Keratinocyte (primary cell): Measurements from ENCODE around the gene TMEM256. TPM values are rescaled to one million over a fixed set of nuclear protein-coding genes. Genes with fewer than 3 reads are reported as not detected.

Source experiments
- DNase-seq: peaks from one replicate; pipeline ENCODE4 v3.0.0-alpha.2; 2011; ENCODE audit warnings: low read depth, missing footprints, low spot score
- FAIRE-seq: peaks from 2 replicates; lab custom pipeline; 2011; peaks lifted over from hg19 to GRCh38; lab: Jason Lieb, UNC
- H2AFZ ChIP-seq: 2 replicates; pipeline ENCODE4 v1.6.0; 2012; ENCODE audit warnings: low read length, control low read depth, inconsistent platforms; ENCODE audit not compliant: control insufficient read depth
- H3K27ac ChIP-seq: 2 replicates; pipeline ENCODE4 v1.5.1; 2011; ENCODE audit warnings: low read length; ENCODE audit not compliant: control insufficient read depth, insufficient read depth
- H3K27me3 ChIP-seq: 3 replicates; pipeline ENCODE4 v1.6.0; 2011; ENCODE audit warnings: low read length; ENCODE audit not compliant: control insufficient read depth, insufficient read depth; ENCODE audit errors: extremely low read depth
- H3K36me3 ChIP-seq, 2 experiments: 2 replicates in 1 of 2; 3 replicates in 1 of 2; pipeline ENCODE4 v1.5.1; 2011; ENCODE audit warnings: low read length in 2 of 2, mild to moderate bottlenecking in 1 of 2; ENCODE audit not compliant: control insufficient read depth in 2 of 2, insufficient read depth in 2 of 2; ENCODE audit errors: extremely low read depth in 1 of 2
- H3K4me1 ChIP-seq: 3 replicates; pipeline ENCODE4 v1.5.1; 2011; ENCODE audit warnings: low read length; ENCODE audit not compliant: control insufficient read depth, insufficient read depth; ENCODE audit errors: extremely low read depth
- H3K4me2 ChIP-seq: 3 replicates; pipeline ENCODE4 v1.6.0; 2011; ENCODE audit warnings: low read depth, low read length; ENCODE audit not compliant: control insufficient read depth, insufficient read depth; ENCODE audit errors: extremely low read depth
- H3K4me3 ChIP-seq, 3 experiments: fragments of 200-600 bp in 1 of 3; sonication (generic) in 1 of 3; 2 replicates in 2 of 3; 3 replicates in 1 of 3; pipeline ENCODE4 v1.5.1; 2011 to 2016; ENCODE audit warnings: low read length in 3 of 3, mild to moderate bottlenecking in 3 of 3, control low read depth in 2 of 3, inconsistent platforms in 1 of 3, low read depth in 1 of 3, mixed read lengths in 1 of 3, mixed run types in 1 of 3, moderate library complexity in 1 of 3; ENCODE audit not compliant: control insufficient read depth in 2 of 3, insufficient read depth in 2 of 3; ENCODE audit errors: extremely low read depth in 1 of 3
- H3K79me2 ChIP-seq: 2 replicates; pipeline ENCODE4 v1.6.0; 2012; ENCODE audit warnings: low read length; ENCODE audit not compliant: control insufficient read depth, insufficient read depth
- H3K9ac ChIP-seq: 3 replicates; pipeline ENCODE4 v1.6.0; 2011; ENCODE audit warnings: low read length; ENCODE audit not compliant: control insufficient read depth, insufficient read depth; ENCODE audit errors: extremely low read depth
- H3K9me1 ChIP-seq: 3 replicates; pipeline ENCODE4 v1.6.0; 2011; ENCODE audit warnings: low read length; ENCODE audit not compliant: control insufficient read depth, insufficient read depth; ENCODE audit errors: extremely low read depth
- H3K9me3 ChIP-seq: 2 replicates; pipeline ENCODE4 v1.5.1; 2012; ENCODE audit warnings: low read depth, low read length; ENCODE audit not compliant: control insufficient read depth
- H4K20me1 ChIP-seq: 3 replicates; pipeline ENCODE4 v1.6.0; 2011; ENCODE audit warnings: low read length; ENCODE audit not compliant: control insufficient read depth, insufficient read depth; ENCODE audit errors: extremely low read depth
- CTCF ChIP-seq, 3 experiments: IDR thresholded peaks in 1 of 3; conservative IDR thresholded peaks in 1 of 3; optimal IDR thresholded peaks in 1 of 3; 2 replicates in 2 of 3; 3 replicates in 1 of 3; pipeline versions ENCODE3 to v1.5.1; 2011; ENCODE audit warnings: low read length in 3 of 3, mild to moderate bottlenecking in 3 of 3, moderate library complexity in 2 of 3, control low read depth in 1 of 3, inconsistent platforms in 1 of 3; ENCODE audit not compliant: insufficient read depth in 2 of 3; ENCODE audit errors: extremely low read depth in 1 of 3
- EZH2 ChIP-seq: IDR thresholded peaks from one replicate; pipeline ENCODE4 v1.6.1; 2012; ENCODE audit warnings: inconsistent platforms, mild to moderate bottlenecking, low read length, moderate library complexity
- dilution Hi-C: fragments of 300-500 bp; cut with MboI; formaldehyde crosslinking; loops from one replicate; pipeline ENCODE4 v1.7.0; 2020; ENCODE audit warnings: low sequenced_read_pairs; ENCODE audit not compliant: extremely low pct_ligation_motif_present
- polyA plus RNA-seq, 5 experiments: library from polyadenylated mRNA; depleted of rRNA in 3 of 5; stranded (reverse) in 3 of 5; stranded (forward) in 1 of 5; unstranded in 1 of 5; fragments of >200 nt; gene quantifications; 1 replicate in 1 of 5; 2 replicates in 3 of 5; 3 replicates in 1 of 5; pipeline versions ENCODE4 v1.2.1 to v1.2.3, GENCODE V29; 2011 to 2012; ENCODE audit warnings: missing spikeins in 2 of 5, low read depth in 1 of 5, low replicate concordance in 1 of 5

Gene TMEM256
- polyA plus RNA-seq, 1 donor (not counting 4 experiments of a cell fraction or from before 2014, with no cell fraction given): 68.1 TPM

- Histone ChIP-seq H4K20me1 (no peaks in the 10 kb centered on the region), H3K4me3 (peak overlapping the region; percentile 59 to 92 (median 88)), H3K27ac (peak overlapping the region; percentile 95), H3K79me2 (peaks cover 17% of the 10 kb centered on the region), H3K36me3 (no peaks in the 10 kb centered on the region), H3K9ac (peak overlapping the region; percentile 81), H3K4me2 (peak overlapping the region; percentile 99), H3K27me3 (no peaks in the 10 kb centered on the region), H3K9me1 (no peaks in the 10 kb centered on the region), H3K9me3 (no peaks in the 10 kb centered on the region), H2AFZ (peak overlapping the region; percentile 72), H3K4me1 (peaks cover 41% of the 10 kb centered on the region)
- peak; percentile 21 to 41 (median 21) for TF ChIP-seq CTCF (optimal IDR thresholded peaks at IDR 0.05 in 1 of 3, IDR thresholded peaks at IDR 0.05 in 1 of 3, conservative IDR thresholded peaks at IDR 0.05 in 1 of 3; ENCODE audit: extremely low read depth in 1 of 3, insufficient read depth in 2 of 3, low read length in 3 of 3)
- no peak for TF ChIP-seq EZH2
- dilution Hi-C loops: no loop called here
- FAIRE-seq (no peak), DNase-seq (no peak)
Measured at GRCh38 chr17:7435676-7436555, 32.0 kb upstream of the TMEM256 start.

GRCh38 chr17:7432296-7432695 lies 28.4 kb upstream of the TMEM256 start:
- dilution Hi-C loops: no loop called here
- Histone ChIP-seq H3K9me3 (no peaks in the 10 kb centered on the region), H3K79me2 (peaks cover 6% of the 10 kb centered on the region), H3K4me1 (peaks cover 13% of the 10 kb centered on the region), H3K4me2 (no peak overlapping the region), H4K20me1 (no peaks in the 10 kb centered on the region), H3K36me3 (no peaks in the 10 kb centered on the region), H3K4me3 (no peak overlapping the region), H2AFZ (no peak overlapping the region), H3K27ac (no peak overlapping the region), H3K27me3 (no peaks in the 10 kb centered on the region), H3K9me1 (no peaks in the 10 kb centered on the region), H3K9ac (no peak overlapping the region)
- DNase-seq (no peak), FAIRE-seq (no peak)
- TF ChIP-seq CTCF (optimal IDR thresholded peaks at IDR 0.05 in 1 of 3, IDR thresholded peaks at IDR 0.05 in 1 of 3, conservative IDR thresholded peaks at IDR 0.05 in 1 of 3; ENCODE audit: extremely low read depth in 1 of 3, insufficient read depth in 2 of 3, low read length in 3 of 3) (no peak), EZH2 (no peak)
